GM12878 (cell line): ENCODE data around the gene RET. TPM values are rescaled to one million over a fixed set of nuclear protein-coding genes. Genes with fewer than 3 reads are reported as not detected.

Experiments
- ATAC-seq: fragments of 200-7000 bp; cut with Tn5 transposase; 3 replicates; pipeline ENCODE4 v1.9.1; 2020; ENCODE audit warnings: mild to moderate bottlenecking, moderate library complexity
- BruUV-seq: library from RNA; stranded (reverse); fragments of 400-500 nt; replicated peaks from 2 replicates; lab custom pipeline; 2021; lab: Mats Ljungman, UMichigan
- CTCF ChIA-PET: fragments of 300-600 bp; sonication (Branson Sonifier 250); formaldehyde crosslinking; extraction: SDS; loops from one replicate; lab custom pipeline; 2021; ENCODE audit warnings: inconsistent platforms; lab: Yijun Ruan, JAX
- POLR2A ChIA-PET: fragments of 350-600 bp; formaldehyde crosslinking; extraction: SDS; loops from one replicate; lab custom pipeline; 2021; ENCODE audit warnings: inconsistent platforms; lab: Charles Lee
- RAD21 ChIA-PET: fragments of 300-600 bp; sonication (Branson Sonifier 250); formaldehyde crosslinking; loops from one replicate; lab custom pipeline; 2023; ENCODE audit warnings: antibody characterized with exemption; ENCODE audit not compliant: unreplicated experiment; lab: Charles Lee
- SMC1A ChIA-PET: fragments of 300-600 bp; sonication (Branson Sonifier 250); formaldehyde crosslinking; loops from one replicate; lab custom pipeline; 2023; ENCODE audit not compliant: unreplicated experiment, uncharacterized antibody; lab: Charles Lee
- DNase-seq: peaks from one replicate; pipeline ENCODE4 v3.0.0-alpha.2; 2011; ENCODE audit warnings: low read depth, low spot score
- FAIRE-seq: peaks from 3 replicates; lab custom pipeline; 2011; peaks lifted over from hg19 to GRCh38; lab: Jason Lieb, UNC
- H2AFZ ChIP-seq: 2 replicates; pipeline ENCODE4 v1.6.0; 2011; ENCODE audit warnings: low read depth, low read length, control low read depth; ENCODE audit not compliant: control insufficient read depth
- H3K27ac ChIP-seq: 2 replicates; pipeline ENCODE4 v1.5.1; 2011; ENCODE audit warnings: control low read depth; ENCODE audit not compliant: control insufficient read depth, insufficient read depth
- H3K27me3 ChIP-seq, 2 experiments: replicated peaks in 1 of 2; 2 replicates each; pipeline versions ENCODE4 v1.6.0 to v1.6.1; 2011; ENCODE audit warnings: low read length in 1 of 2; ENCODE audit not compliant: control insufficient read depth in 2 of 2, insufficient read depth in 2 of 2
- H3K36me3 ChIP-seq, 2 experiments: 2 replicates each; pipeline ENCODE4 v1.5.1; 2011; ENCODE audit warnings: low read length in 1 of 2; ENCODE audit not compliant: control insufficient read depth in 2 of 2, insufficient read depth in 2 of 2
- H3K4me1 ChIP-seq: 2 replicates; pipeline ENCODE4 v1.6.1; 2011; ENCODE audit warnings: mild to moderate bottlenecking, low read length, moderate library complexity, mixed read lengths; ENCODE audit not compliant: control insufficient read depth, insufficient read depth
- H3K4me2 ChIP-seq: 2 replicates; pipeline ENCODE4 v1.6.0; 2011; ENCODE audit warnings: control low read depth; ENCODE audit not compliant: control insufficient read depth, insufficient read depth
- H3K4me3 ChIP-seq: fragments of 200-600 bp; sonication (generic); 2 replicates; pipeline ENCODE4 v1.5.1; 2016
- H3K79me2 ChIP-seq: 2 replicates; pipeline ENCODE4 v1.6.0; 2011; ENCODE audit warnings: low read length; ENCODE audit not compliant: control insufficient read depth, insufficient read depth
- H3K9ac ChIP-seq: 2 replicates; pipeline ENCODE4 v1.8.0; 2011; ENCODE audit warnings: low read length, control low read depth, mixed read lengths; ENCODE audit not compliant: control insufficient read depth, insufficient read depth
- H3K9me3 ChIP-seq: replicated peaks from 3 replicates; pipeline ENCODE4 v1.5.1; 2011; ENCODE audit warnings: mild to moderate bottlenecking, low read length; ENCODE audit not compliant: control insufficient read depth, insufficient read depth
- H4K20me1 ChIP-seq: 2 replicates; pipeline ENCODE4 v1.6.0; 2011; ENCODE audit not compliant: control insufficient read depth, insufficient read depth
- ASH2L ChIP-seq: fragments of 300-600, 200-600 bp; sonication (generic); IDR thresholded peaks from 2 replicates; pipeline ENCODE4 v1.6.1; 2017; ENCODE audit warnings: low read depth, mild to moderate bottlenecking, borderline replicate concordance
- CHD4 ChIP-seq: fragments of 200-600 bp; sonication (generic); IDR thresholded peaks from 2 replicates; pipeline ENCODE4 v1.6.1; 2016; ENCODE audit warnings: mild to moderate bottlenecking
- HDAC6 ChIP-seq: fragments of 200-600 bp; sonication (generic); IDR thresholded peaks from one replicate; pipeline ENCODE4 v1.8.0; 2017; ENCODE audit warnings: antibody characterized with exemption; ENCODE audit not compliant: unreplicated experiment
- IKZF1 ChIP-seq: fragments of 450-650 bp; conservative IDR thresholded peaks from 2 replicates; pipeline ENCODE4 v1.6.1; 2017; ENCODE audit warnings: antibody characterized with exemption, mild to moderate bottlenecking
- KAT2A ChIP-seq: conservative IDR thresholded peaks from 2 replicates; pipeline ENCODE4 v1.6.1; 2011; ENCODE audit warnings: low read depth, low read length; ENCODE audit not compliant: control insufficient read depth
- MTA2 ChIP-seq: fragments of 450-650 bp; IDR thresholded peaks from 2 replicates; pipeline ENCODE4 v1.6.1; 2016; ENCODE audit warnings: low read depth, mild to moderate bottlenecking, moderate library complexity
- PBX3 ChIP-seq: IDR thresholded peaks from 2 replicates; pipeline ENCODE4 v1.6.1; 2011; ENCODE audit warnings: mild to moderate bottlenecking, low read depth, low read length, moderate library complexity; ENCODE audit not compliant: insufficient replicate concordance
- TAF1 ChIP-seq: IDR thresholded peaks from 2 replicates; pipeline ENCODE4 v1.6.1; 2011; ENCODE audit warnings: mild to moderate bottlenecking, low read depth, low read length, borderline replicate concordance
- TCF3 ChIP-seq: IDR thresholded peaks from 2 replicates; pipeline ENCODE4 v1.6.1; 2012; ENCODE audit warnings: low read depth, mild to moderate bottlenecking, low read length, borderline replicate concordance; ENCODE audit not compliant: insufficient read depth
- USF2 ChIP-seq: IDR thresholded peaks from 2 replicates; pipeline ENCODE4 v1.6.1; 2011; ENCODE audit warnings: low read depth, low read length, improper control_type of control experiment, borderline replicate concordance
- ZBTB40 ChIP-seq: fragments of 450-650 bp; IDR thresholded peaks from 2 replicates; pipeline ENCODE4 v1.6.1; 2016; ENCODE audit warnings: mild to moderate bottlenecking, moderate library complexity, borderline replicate concordance
- ZNF384 ChIP-seq: IDR thresholded peaks from 2 replicates; pipeline ENCODE4 v1.6.1; 2012; ENCODE audit warnings: low read depth, mild to moderate bottlenecking, low read length, improper control_type of control experiment, borderline replicate concordance
- WGBS: methylation state at CpG from one replicate; pipeline ENCODE4 v1.1.6; 2016; ENCODE audit warnings: low lambda C conversion rate; ENCODE audit not compliant: insufficient replicate concordance, insufficient coverage; ENCODE audit errors: missing lambda C conversion rate; 5-methylcytosine and 5-hydroxymethylcytosine counted together
- in situ Hi-C: fragments of 300-500 bp; cut with MboI; formaldehyde crosslinking; loops from 9 replicates; pipeline ENCODE4 v1.14.3; 2018; ENCODE audit warnings: mixed read lengths
- intact Hi-C: fragments of 100-400 bp; cut with micrococcal nuclease; formaldehyde crosslinking; loops from one replicate; pipeline ENCODE4 v1.14.2; 2022; ENCODE audit not compliant: unreplicated experiment
- polyA plus RNA-seq, 11 experiments: library from polyadenylated mRNA; depleted of rRNA in 4 of 11; unstranded in 6 of 11; stranded (reverse) in 5 of 11; fragments of >200 nt; fragmentation: Nextera tagmentation in 4 of 11; fragmentation: Illumina TruSeq in 1 of 11; extraction: Ambion mirVana in 4 of 11; extraction: Trizol in 1 of 11; gene quantifications; 1 replicate in 1 of 11; 2 replicates in 10 of 11; pipeline versions ENCODE4 v1.2.1 to v1.2.3, GENCODE V29; 2011 to 2016; ENCODE audit warnings: inconsistent platforms in 2 of 11, missing spikeins in 2 of 11, low read depth in 1 of 11
- total RNA-seq, 4 experiments: library from RNA; depleted of rRNA in 3 of 4; stranded (reverse); fragments of >200 nt in 3 of 4; fragmentation: Illumina TruSeq in 1 of 4; extraction: Trizol in 1 of 4; gene quantifications; 2 replicates each; pipeline versions ENCODE4 v1.2.1 to v1.2.3, GENCODE V29; 2013 to 2021

RET gene
- total and polyA plus RNA-seq, 10 of the 15 experiments (the other 5 are each of a cell fraction or from before 2014, with no cell fraction given), result not detected

GRCh38 chr10:43151371-43151770 is 74.5 kb downstream of the RET start (continued):
- TF ChIP-seq USF2 (no peak), ASH2L (no peak), ZNF384 (no peak), TCF3 (no peak), MTA2 (no peak), IKZF1 (no peak), ZBTB40 (no peak)

- H3K27me3 ChIP-seq, result no peaks in the 10 kb centered on the region
- POLR2A ChIA-PET, result interaction anchor here (1.1 kb wide), 1 partner anchor 15 kb away, joined by 4 read pairs; no protein-coding TSS in a partner anchor
- DNase-seq (no peak), FAIRE-seq (no peak), ATAC-seq (no peak)
- RAD21 ChIA-PET, result interaction anchor here (1.9 kb wide), 1 partner anchor 14 kb away, joined by 6 read pairs; no protein-coding TSS in a partner anchor
- no peaks in the 10 kb centered on the region for H3K4me1 ChIP-seq
- intact Hi-C loops, result no loop called here
- SMC1A ChIA-PET, result interaction anchor here (0.8 to 1.8 kb wide), 4 partner anchors 15 to 33 kb away, joined by 3 to 7 read pairs (median 4); no protein-coding TSS in a partner anchor
- WGBS, result 78% methylated on average over 2 of the region's 2 CpGs
- H3K9me3 ChIP-seq, result peaks cover 2% of the 10 kb centered on the region; the same call in 2 of the 3 replicates
- no peaks in the 10 kb centered on the region for H4K20me1 ChIP-seq
- no peak overlapping the region for H2AFZ ChIP-seq
- in situ Hi-C loops, result loop anchor here (25.0 kb wide), 1 partner anchor 1808 kb away; the partner anchor contains the start of gene RASSF4
- no peak overlapping the region for H3K27ac ChIP-seq
- CTCF ChIA-PET, result interaction anchor here (1.3 kb wide), 1 partner anchor 11 kb away, joined by 3 read pairs; no protein-coding TSS in a partner anchor
- H3K36me3 ChIP-seq, result no peaks in the 10 kb centered on the region
- H3K9ac ChIP-seq, result no peak overlapping the region
- H3K4me3 ChIP-seq, result no peak overlapping the region
- no TSS peak for BruUV-seq
- peaks cover 16% of the 10 kb centered on the region for H3K79me2 ChIP-seq
- no peak overlapping the region for H3K4me2 ChIP-seq
- no peak for TF ChIP-seq PBX3
- TF ChIP-seq TAF1, result no peak
- no peak for TF ChIP-seq ZBTB40
- TF ChIP-seq HDAC6, result no peak
- no peak for TF ChIP-seq KAT2A
- no peak for TF ChIP-seq CHD4
Measured at GRCh38 chr10:43153901-43154300, 77.0 kb downstream of the RET start.
